ENCODE results near the gene SRPK1. TPM values are rescaled to one million over a fixed set of nuclear protein-coding genes. Genes with fewer than 3 reads are reported as not detected.
A peak's percentile ranks its signal among the peaks of the same experiment; 100 is the strongest.

The SRPK1 gene
- total and polyA plus RNA-seq, 10 of the 15 experiments (the other 5 are each of a cell fraction or from before 2014, with no cell fraction given): 47.4 to 112 (median 85.8) TPM

GRCh38 chr6:35920793-35921732 is at the start of gene SRPK1 (continued):
- no peak for TF ChIP-seq RCOR1 (conservative IDR thresholded peaks at IDR 0.05; ENCODE audit: low read depth, low read length)
- TF ChIP-seq JUND (IDR thresholded peaks at IDR 0.05; ENCODE audit: low read depth, low read length): peak; percentile 79; the same call in 1 of the 2 replicates
- no peak for TF ChIP-seq FOS (IDR thresholded peaks at IDR 0.05; ENCODE audit: borderline replicate concordance, extremely low read depth, insufficient read length)
- TF ChIP-seq EED (IDR thresholded peaks at IDR 0.05; ENCODE audit: low read depth): no peak
- TF ChIP-seq TAF1 (IDR thresholded peaks at IDR 0.05; ENCODE audit: borderline replicate concordance, low read depth, low read length): peak; percentile 78; the same call in 1 of the 2 replicates
- TF ChIP-seq HDAC2 (IDR thresholded peaks at IDR 0.05): no peak
- TF ChIP-seq SP1 (IDR thresholded peaks at IDR 0.05; ENCODE audit: low read depth, low read length): peak; percentile 33
- TF ChIP-seq POLR2AphosphoS2 (IDR thresholded peaks at IDR 0.05; ENCODE audit: low read depth, low read length): no peak
- no peak; the same call in 1 of the 2 replicates for TF ChIP-seq ZNF217 (IDR thresholded peaks at IDR 0.05)
- TF ChIP-seq YY1 (IDR thresholded peaks at IDR 0.05; ENCODE audit: low read depth, low read length): peak; percentile 86
- TF ChIP-seq JUNB (IDR thresholded peaks at IDR 0.05): no peak
- no peak for TF ChIP-seq ZZZ3 (IDR thresholded peaks at IDR 0.05; ENCODE audit: control insufficient read depth, insufficient read length, low read depth)
- peak; percentile 50 for TF ChIP-seq MYC (IDR thresholded peaks at IDR 0.05; ENCODE audit: insufficient read depth, insufficient read length, insufficient replicate concordance, low read length, severe bottlenecking)
- TF ChIP-seq MTA3 (IDR thresholded peaks at IDR 0.05; ENCODE audit: borderline replicate concordance, low read length): no peak
- TF ChIP-seq CHD2 (IDR thresholded peaks at IDR 0.05; ENCODE audit: borderline replicate concordance, low read depth, low read length): peak; percentile 48; the same call in 1 of the 2 replicates
- TF ChIP-seq PBX3 (IDR thresholded peaks at IDR 0.05; ENCODE audit: insufficient replicate concordance, low read depth, low read length): no peak
- peak; percentile 89 for TF ChIP-seq POLR2AphosphoS5 (IDR thresholded peaks at IDR 0.05; ENCODE audit: low read length)
- no peak for TF ChIP-seq ZSCAN29 (IDR thresholded peaks at IDR 0.05)
- peak; percentile 31; the same call in 1 of the 2 replicates for TF ChIP-seq ELK1 (IDR thresholded peaks at IDR 0.05; ENCODE audit: low read depth, low read length)
- TF ChIP-seq SIX5 (IDR thresholded peaks at IDR 0.05; ENCODE audit: low read depth, low read length, severe bottlenecking): no peak
- TF ChIP-seq E2F8 (IDR thresholded peaks at IDR 0.05; ENCODE audit: low read depth, partially characterized antibody): no peak
- TF ChIP-seq TCF7 (IDR thresholded peaks at IDR 0.05; ENCODE audit: borderline replicate concordance): no peak
- no peak for TF ChIP-seq STAT1 (conservative IDR thresholded peaks at IDR 0.05)
- no peak for TF ChIP-seq HSF1 (IDR thresholded peaks at IDR 0.05; ENCODE audit: low read depth, low read length)
